Neural cell (in vitro differentiated cells): ENCODE results near the gene CDSN. TPM values are rescaled to one million over a fixed set of nuclear protein-coding genes. Genes with fewer than 3 reads are reported as not detected.

ENCODE experiments used
- H2AFZ ChIP-seq: fragments of 200-600, 300-800 bp; sonication (generic), shearing (Covaris generic); 2 replicates; pipeline ENCODE4 v1.6.0; 2014; ENCODE audit warnings: low read depth, mild to moderate bottlenecking, antibody characterized with exemption, low read length, moderate library complexity
- H3F3A ChIP-seq: fragments of 200-600 bp; shearing (Covaris generic); 2 replicates; pipeline ENCODE4 v1.6.1; 2016; ENCODE audit warnings: mild to moderate bottlenecking, moderate library complexity, mixed read lengths, antibody characterized with exemption, low read length; ENCODE audit not compliant: insufficient read depth, poor library complexity, severe bottlenecking
- H3K27ac ChIP-seq: fragments of 200-600, 300-800 bp; sonication (generic), shearing (Covaris generic); 2 replicates; pipeline ENCODE4 v1.5.1; 2014; ENCODE audit warnings: mild to moderate bottlenecking, low read length, moderate library complexity
- H3K27me3 ChIP-seq: fragments of 300-800, 200-600 bp; sonication (generic), shearing (Covaris generic); 2 replicates; pipeline ENCODE4 v1.6.0; 2014; ENCODE audit warnings: mild to moderate bottlenecking, low read depth, low read length, moderate library complexity; ENCODE audit not compliant: insufficient read depth
- H3K36me3 ChIP-seq: fragments of 300-800, 200-600 bp; sonication (generic), shearing (Covaris generic); 2 replicates; pipeline ENCODE4 v1.5.1; 2014; ENCODE audit warnings: mild to moderate bottlenecking, antibody characterized with exemption, low read length, moderate library complexity; ENCODE audit not compliant: insufficient read depth
- H3K4me2 ChIP-seq: fragments of 300-800, 200-600 bp; sonication (generic), shearing (Covaris generic); 2 replicates; pipeline ENCODE4 v1.6.0; 2014; ENCODE audit warnings: mild to moderate bottlenecking, low read length
- H3K4me3 ChIP-seq: fragments of 300-800, 200-600 bp; sonication (generic), shearing (Covaris generic); 2 replicates; pipeline ENCODE4 v1.5.1; 2014; ENCODE audit warnings: mild to moderate bottlenecking, low read length, moderate library complexity
- H3K79me2 ChIP-seq: fragments of 200-600 bp; shearing (Covaris generic); replicated peaks from 2 replicates; pipeline ENCODE4 v1.6.0; 2014; ENCODE audit warnings: mild to moderate bottlenecking, low read length, moderate library complexity; ENCODE audit not compliant: insufficient read depth
- H3K9ac ChIP-seq: fragments of 300-800, 200-600 bp; sonication (generic), shearing (Covaris generic); 2 replicates; pipeline ENCODE4 v1.6.1; 2016; ENCODE audit warnings: mild to moderate bottlenecking, low read length, mixed read lengths
- H3K9me2 ChIP-seq: fragments of 200-600 bp; shearing (Covaris generic); 2 replicates; pipeline ENCODE4 v1.6.1; 2016; ENCODE audit warnings: mild to moderate bottlenecking, low read length, mixed read lengths; ENCODE audit not compliant: insufficient read depth
- H3K9me3 ChIP-seq: fragments of 200-600, 300-800 bp; sonication (generic), shearing (Covaris generic); 2 replicates; pipeline ENCODE4 v1.6.1; 2016; ENCODE audit warnings: mild to moderate bottlenecking, mixed run types, low read length, moderate library complexity, mixed read lengths
- H4K20me1 ChIP-seq: fragments of 200-600 bp; shearing (Covaris generic); 2 replicates; pipeline ENCODE4 v1.6.1; 2016; ENCODE audit warnings: mild to moderate bottlenecking, mixed run types; ENCODE audit not compliant: insufficient read depth
- CTCF ChIP-seq: fragments of 450-650 bp; IDR thresholded peaks from 2 replicates; pipeline ENCODE4 v1.5.1; 2014; ENCODE audit warnings: antibody characterized with exemption, mild to moderate bottlenecking, moderate library complexity; ENCODE audit not compliant: poor library complexity, severe bottlenecking
- EP300 ChIP-seq: fragments of 450-650 bp; conservative IDR thresholded peaks from 2 replicates; pipeline ENCODE4 v1.6.1; 2014; ENCODE audit warnings: antibody characterized with exemption, mild to moderate bottlenecking, moderate library complexity; ENCODE audit not compliant: poor library complexity, severe bottlenecking
- EZH2 ChIP-seq: fragments of 200-600, 300-800 bp; shearing (Covaris generic), sonication (generic); IDR thresholded peaks from 2 replicates; pipeline ENCODE4 v1.6.1; 2014; ENCODE audit warnings: antibody characterized with exemption, low read length, borderline replicate concordance, mild to moderate bottlenecking; ENCODE audit not compliant: insufficient read depth, poor library complexity, severe bottlenecking
- MXI1 ChIP-seq: fragments of 450-650 bp; conservative IDR thresholded peaks from 2 replicates; pipeline ENCODE4 v1.6.1; 2014; ENCODE audit warnings: antibody characterized with exemption, mild to moderate bottlenecking; ENCODE audit not compliant: poor library complexity, severe bottlenecking
- POLR2AphosphoS5 ChIP-seq: IDR thresholded peaks from 2 replicates; pipeline ENCODE4 v1.6.1; 2012
- RAD21 ChIP-seq: fragments of 450-650 bp; conservative IDR thresholded peaks from 2 replicates; pipeline ENCODE4 v1.6.1; 2014; ENCODE audit warnings: antibody characterized with exemption, mild to moderate bottlenecking, moderate library complexity
- SMC3 ChIP-seq: fragments of 450-650 bp; conservative IDR thresholded peaks from 2 replicates; pipeline ENCODE4 v1.6.1; 2014; ENCODE audit warnings: antibody characterized with exemption, mild to moderate bottlenecking, moderate library complexity; ENCODE audit not compliant: poor library complexity
- TAF1 ChIP-seq: IDR thresholded peaks from 2 replicates; pipeline ENCODE4 v1.6.1; 2012; ENCODE audit warnings: low read depth
- polyA plus RNA-seq: library from polyadenylated mRNA; depleted of rRNA; stranded (reverse); fragments of >200 nt; gene quantifications from 2 replicates; pipeline ENCODE4 v1.2.3, GENCODE V29; 2014
- TF ChIP-seq, protein P1 (sequence below): IDR thresholded peaks from 2 replicates; pipeline ENCODE4 v1.6.1; 2012; ENCODE audit warnings: borderline replicate concordance

CDSN gene
- polyA plus RNA-seq, 1 donor from 2014 or later = not detected

DNA sequence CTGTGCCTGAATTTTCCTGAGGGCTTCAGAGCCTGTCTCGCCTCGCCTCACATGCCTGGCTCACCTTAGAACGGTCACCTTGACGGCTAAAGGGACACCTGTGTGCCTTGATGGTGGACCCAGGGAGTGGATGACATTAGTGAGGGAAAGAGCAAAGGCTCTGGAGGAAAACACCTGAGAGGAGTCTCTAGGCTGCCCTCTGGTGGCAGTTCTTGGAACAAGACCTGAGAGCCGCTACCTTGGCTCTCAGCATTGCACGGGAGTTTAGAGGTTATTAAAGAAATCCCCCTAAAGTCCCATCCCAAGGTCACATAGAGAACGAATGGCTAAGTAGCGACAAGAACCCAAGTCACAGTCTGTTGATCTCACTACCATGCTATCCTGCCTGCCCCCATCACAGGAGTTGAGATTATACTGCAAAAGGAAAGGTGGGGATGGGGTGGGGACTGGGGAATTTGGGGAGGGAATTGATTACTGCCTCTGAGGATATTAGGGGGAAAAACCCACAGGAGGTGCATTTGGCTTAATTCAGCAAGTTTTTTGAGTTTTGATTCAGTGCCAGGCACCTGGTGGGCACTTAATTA is 7.9 kb upstream of the CDSN start:
- Histone ChIP-seq H3K79me2 (no peaks in the 10 kb centered on the region), H3F3A (no peaks in the 10 kb centered on the region), H3K4me3 (no peak overlapping the region), H3K9ac (no peak overlapping the region), H3K9me2 (no peaks in the 10 kb centered on the region), H3K9me3 (no peaks in the 10 kb centered on the region), H2AFZ (no peak overlapping the region), H3K27me3 (no peaks in the 10 kb centered on the region), H3K36me3 (no peaks in the 10 kb centered on the region), H3K27ac (no peak overlapping the region), H3K4me2 (no peak overlapping the region), H4K20me1 (no peaks in the 10 kb centered on the region)
- TF ChIP-seq TAF1 = no peak
- TF ChIP-seq CTCF = peak; percentile 72
- no peak for TF ChIP-seq EP300
- TF ChIP-seq POLR2AphosphoS5 = no peak
- TF ChIP-seq RAD21 = peak; percentile 44
- TF ChIP-seq, protein P1, sequence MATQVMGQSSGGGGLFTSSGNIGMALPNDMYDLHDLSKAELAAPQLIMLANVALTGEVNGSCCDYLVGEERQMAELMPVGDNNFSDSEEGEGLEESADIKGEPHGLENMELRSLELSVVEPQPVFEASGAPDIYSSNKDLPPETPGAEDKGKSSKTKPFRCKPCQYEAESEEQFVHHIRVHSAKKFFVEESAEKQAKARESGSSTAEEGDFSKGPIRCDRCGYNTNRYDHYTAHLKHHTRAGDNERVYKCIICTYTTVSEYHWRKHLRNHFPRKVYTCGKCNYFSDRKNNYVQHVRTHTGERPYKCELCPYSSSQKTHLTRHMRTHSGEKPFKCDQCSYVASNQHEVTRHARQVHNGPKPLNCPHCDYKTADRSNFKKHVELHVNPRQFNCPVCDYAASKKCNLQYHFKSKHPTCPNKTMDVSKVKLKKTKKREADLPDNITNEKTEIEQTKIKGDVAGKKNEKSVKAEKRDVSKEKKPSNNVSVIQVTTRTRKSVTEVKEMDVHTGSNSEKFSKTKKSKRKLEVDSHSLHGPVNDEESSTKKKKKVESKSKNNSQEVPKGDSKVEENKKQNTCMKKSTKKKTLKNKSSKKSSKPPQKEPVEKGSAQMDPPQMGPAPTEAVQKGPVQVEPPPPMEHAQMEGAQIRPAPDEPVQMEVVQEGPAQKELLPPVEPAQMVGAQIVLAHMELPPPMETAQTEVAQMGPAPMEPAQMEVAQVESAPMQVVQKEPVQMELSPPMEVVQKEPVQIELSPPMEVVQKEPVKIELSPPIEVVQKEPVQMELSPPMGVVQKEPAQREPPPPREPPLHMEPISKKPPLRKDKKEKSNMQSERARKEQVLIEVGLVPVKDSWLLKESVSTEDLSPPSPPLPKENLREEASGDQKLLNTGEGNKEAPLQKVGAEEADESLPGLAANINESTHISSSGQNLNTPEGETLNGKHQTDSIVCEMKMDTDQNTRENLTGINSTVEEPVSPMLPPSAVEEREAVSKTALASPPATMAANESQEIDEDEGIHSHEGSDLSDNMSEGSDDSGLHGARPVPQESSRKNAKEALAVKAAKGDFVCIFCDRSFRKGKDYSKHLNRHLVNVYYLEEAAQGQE = no peak
- TF ChIP-seq SMC3 = peak; percentile 64
- TF ChIP-seq MXI1 = no peak

- no peaks in the 10 kb centered on the region for H4K20me1 ChIP-seq
- no peak overlapping the region for H3K4me3 ChIP-seq
- no peak for TF ChIP-seq SMC3
- TF ChIP-seq EP300 = no peak
- no peak for TF ChIP-seq MXI1
- TF ChIP-seq TAF1 = no peak
- TF ChIP-seq CTCF = no peak
- TF ChIP-seq, protein P1 = no peak
- no peak for TF ChIP-seq POLR2AphosphoS5
- no peak for TF ChIP-seq RAD21
- no peak for TF ChIP-seq EZH2
- H3F3A ChIP-seq = no peaks in the 10 kb centered on the region
- H3K27me3 ChIP-seq = no peaks in the 10 kb centered on the region
- no peaks in the 10 kb centered on the region for H3K9me3 ChIP-seq
- H3K4me2 ChIP-seq = no peak overlapping the region
- H3K79me2 ChIP-seq = no peaks in the 10 kb centered on the region
- H3K9me2 ChIP-seq = no peaks in the 10 kb centered on the region
- H3K27ac ChIP-seq = no peak overlapping the region
- H3K9ac ChIP-seq = no peak overlapping the region
- no peaks in the 10 kb centered on the region for H3K36me3 ChIP-seq
- H2AFZ ChIP-seq = no peak overlapping the region
Measured at GRCh38 chr6:31126396-31127175, 6.3 kb upstream of the CDSN start.
